Posterior vena cava (tissue), 2 donors: ENCODE data around the gene SPATS2L. TPM values are rescaled to one million over a fixed set of nuclear protein-coding genes. Genes with fewer than 3 reads are reported as not detected.
"Not testable (repeated sequence)": the region's sequence is repeated elsewhere in the genome, so short reads cannot be mapped to it uniquely, and the experiment has no call there.

Source experiments
- DNase-seq: peaks from one replicate; pipeline ENCODE4 v3.0.0-alpha.2; 2020; ENCODE audit warnings: low spot score
- intact Hi-C, 2 donors: fragments of 100-400 bp; cut with DNase I; formaldehyde crosslinking; loops; one replicate each; pipeline versions ENCODE4 v1.14.1 to v1.14.2; 2022 to 2023
- total RNA-seq, 2 donors: library from RNA; stranded (reverse); fragmentation: NEBNext Ultra II Directional; extraction: Animal tissue kit (Norgen Biotek cat#: 25700); gene quantifications; one replicate each; pipeline ENCODE4 v1.2.1, GENCODE V29; 2021
- donor health status: DM: yes; HTN: yes; CAD: no.
- donor health status: DM: yes; HTN: yes; CAD: no.

The SPATS2L gene
- total RNA-seq, 2 donors from 2014 or later: 68.7 to 76.6 TPM

- intact Hi-C loops: loop anchor here in 1 of 2 donors (5.0 kb wide), 1 partner anchor 242 kb away; no protein-coding TSS in a partner anchor
Measured at GRCh38 chr2:200340508-200341224, 34.2 kb downstream of the SPATS2L start.

GRCh38 chr2:200341376-200341775 lies 34.9 kb downstream of the SPATS2L start:
- intact Hi-C loops: loop anchor here in 1 of 2 donors (5.0 kb wide), 1 partner anchor 241 kb away; no protein-coding TSS in a partner anchor
- no peak for DNase-seq

More at GRCh38 chr2:200340508-200341224, 34.2 kb downstream of the SPATS2L start:
- no peak for DNase-seq

- DNase-seq: no peak
- intact Hi-C loops: loop anchor here in 1 of 2 donors (5.0 kb wide), 1 partner anchor 240 kb away; no protein-coding TSS in a partner anchor
Measured at GRCh38 chr2:200342235-200342634, 35.7 kb downstream of the SPATS2L start.

GRCh38 chr2:200342654-200343053 lies 36.2 kb downstream of the SPATS2L start:
- intact Hi-C loops: loop anchor here in 1 of 2 donors (5.0 kb wide), 1 partner anchor 240 kb away; no protein-coding TSS in a partner anchor
- DNase-seq: no peak

GRCh38 chr2:200344202-200344601 lies 37.7 kb downstream of the SPATS2L start:
- DNase-seq: not testable (repeated sequence)
- intact Hi-C loops: loop anchor here in 1 of 2 donors (5.0 kb wide), 1 partner anchor 238 kb away; no protein-coding TSS in a partner anchor

GRCh38 chr2:200345975-200346374 lies 39.5 kb downstream of the SPATS2L start:
- intact Hi-C loops: no loop called here
- no peak for DNase-seq

- intact Hi-C loops: no loop called here
- no peak for DNase-seq
Measured at GRCh38 chr2:200347301-200347700, 40.8 kb downstream of the SPATS2L start.

GRCh38 chr2:200348897-200349563 lies 42.5 kb downstream of the SPATS2L start:
- no peak for DNase-seq
- intact Hi-C loops: no loop called here

GRCh38 chr2:200349868-200350267 lies 43.4 kb downstream of the SPATS2L start:
- intact Hi-C loops: no loop called here
- DNase-seq: no peak

- intact Hi-C loops: no loop called here
- DNase-seq: no peak
Measured at GRCh38 chr2:200350850-200351285, 44.4 kb downstream of the SPATS2L start.

- intact Hi-C loops: no loop called here
- no peak for DNase-seq
Measured at GRCh38 chr2:200351815-200352214, 45.3 kb downstream of the SPATS2L start.

GRCh38 chr2:200352636-200353035 lies 46.1 kb downstream of the SPATS2L start:
- intact Hi-C loops: no loop called here
- no peak for DNase-seq

- intact Hi-C loops: no loop called here
- no peak for DNase-seq
Measured at GRCh38 chr2:200353120-200353519, 46.6 kb downstream of the SPATS2L start.

GRCh38 chr2:200353874-200354273 lies 47.4 kb downstream of the SPATS2L start:
- no peak for DNase-seq
- intact Hi-C loops: no loop called here

- no peak for DNase-seq
- intact Hi-C loops: no loop called here
Measured at GRCh38 chr2:200354833-200355751, 48.6 kb downstream of the SPATS2L start.

- intact Hi-C loops: no loop called here
- DNase-seq: no peak
Measured at GRCh38 chr2:200356321-200356720, 49.8 kb downstream of the SPATS2L start.

GRCh38 chr2:200356857-200357384 lies 50.4 kb downstream of the SPATS2L start:
- intact Hi-C loops: no loop called here
- no peak for DNase-seq

GRCh38 chr2:200357845-200358244 lies 51.4 kb downstream of the SPATS2L start:
- DNase-seq: no peak

GRCh38 chr2:200359552-200359951 lies 53.1 kb downstream of the SPATS2L start:
- intact Hi-C loops: no loop called here

More at GRCh38 chr2:200357845-200358244, 51.4 kb downstream of the SPATS2L start:
- intact Hi-C loops: no loop called here

More at GRCh38 chr2:200359552-200359951, 53.1 kb downstream of the SPATS2L start:
- no peak for DNase-seq
